OCI-LY7 (cell line): Measurements from ENCODE around the gene GPRC5B. TPM values are rescaled to one million over a fixed set of nuclear protein-coding genes. Genes with fewer than 3 reads are reported as not detected.

Experiments used
- BruUV-seq: library from RNA; stranded (reverse); fragments of 400-500 nt; replicated peaks from 2 replicates; lab custom pipeline; 2021; lab: Mats Ljungman, UMichigan
- CTCF ChIA-PET: fragments of 300-600 bp; sonication (Branson Sonifier 250); formaldehyde crosslinking; loops from one replicate; lab custom pipeline; 2022; ENCODE audit warnings: antibody characterized with exemption; ENCODE audit not compliant: unreplicated experiment; lab: Charles Lee
- POLR2A ChIA-PET: fragments of 300-600 bp; sonication (Branson Sonifier 250); formaldehyde crosslinking; loops from one replicate; lab custom pipeline; 2022; ENCODE audit warnings: antibody characterized with exemption; lab: Charles Lee
- DNase-seq: peaks from one replicate; pipeline ENCODE4 v3.0.0-alpha.2; 2015; ENCODE audit warnings: low spot score
- H2AFZ ChIP-seq: fragments of 200-600 bp; sonication (generic), shearing (Covaris generic); 2 replicates; pipeline ENCODE4 v1.6.1; 2014; ENCODE audit warnings: mild to moderate bottlenecking, antibody characterized with exemption, low read length, moderate library complexity
- H3K27ac ChIP-seq: fragments of 200-600 bp; sonication (generic); 2 replicates; pipeline ENCODE4 v1.5.1; 2014; ENCODE audit warnings: mixed run types, low read depth, mild to moderate bottlenecking, moderate library complexity, low read length, inconsistent platforms; ENCODE audit not compliant: poor library complexity, severe bottlenecking
- H3K36me3 ChIP-seq: fragments of 200-600 bp; sonication (generic); 2 replicates; pipeline ENCODE4 v1.6.1; 2014; ENCODE audit warnings: mild to moderate bottlenecking, antibody characterized with exemption, low read length, moderate library complexity, mixed read lengths; ENCODE audit not compliant: insufficient read depth
- H3K4me1 ChIP-seq: fragments of 200-600 bp; sonication (generic); 2 replicates; pipeline ENCODE4 v1.5.1; 2014; ENCODE audit warnings: mild to moderate bottlenecking, low read length; ENCODE audit not compliant: insufficient read depth, poor library complexity, severe bottlenecking
- H3K4me2 ChIP-seq: fragments of 200-600 bp; sonication (generic); 2 replicates; pipeline ENCODE4 v1.6.1; 2014; ENCODE audit warnings: mild to moderate bottlenecking, low read length
- H3K4me3 ChIP-seq: fragments of 200-600 bp; sonication (generic); 2 replicates; pipeline ENCODE4 v1.5.1; 2014; ENCODE audit warnings: mild to moderate bottlenecking, low read depth, low read length; ENCODE audit not compliant: poor library complexity, severe bottlenecking
- H3K79me2 ChIP-seq: fragments of 200-600 bp; sonication (generic); 2 replicates; pipeline ENCODE4 v1.6.1; 2016; ENCODE audit warnings: low read depth, mild to moderate bottlenecking, low read length, moderate library complexity, mixed read lengths; ENCODE audit not compliant: insufficient read depth
- H3K9me2 ChIP-seq: fragments of 200-600 bp; sonication (generic); 2 replicates; pipeline ENCODE4 v1.6.1; 2016; ENCODE audit warnings: mild to moderate bottlenecking, low read length, mixed read lengths; ENCODE audit not compliant: insufficient read depth
- H3K9me3 ChIP-seq: fragments of 200-600 bp; sonication (generic); 2 replicates; pipeline ENCODE4 v1.6.1; 2014; ENCODE audit warnings: mild to moderate bottlenecking, mixed run types, low read length, mixed read lengths
- H4K20me1 ChIP-seq: fragments of 200-600 bp; sonication (generic); 2 replicates; pipeline ENCODE4 v1.6.1; 2014; ENCODE audit warnings: mild to moderate bottlenecking, antibody characterized with exemption, low read length, moderate library complexity, mixed read lengths; ENCODE audit not compliant: insufficient read depth
- CTCF ChIP-seq: fragments of 200-600 bp; sonication (generic); conservative IDR thresholded peaks from 2 replicates; pipeline ENCODE4 v1.5.1; 2014; ENCODE audit warnings: mild to moderate bottlenecking, antibody characterized with exemption, low read length, moderate library complexity, mixed read lengths
- EZH2phosphoT487 ChIP-seq: fragments of 200-600 bp; sonication (generic); IDR thresholded peaks from 2 replicates; pipeline ENCODE4 v1.6.1; 2018; ENCODE audit warnings: low read depth, borderline replicate concordance, mild to moderate bottlenecking, mixed run types, antibody characterized with exemption, low read length, moderate library complexity, mixed read lengths
- intact Hi-C: fragments of 100-400 bp; cut with micrococcal nuclease; formaldehyde crosslinking; loops from one replicate; pipeline ENCODE4 v1.10.0; 2022; ENCODE audit not compliant: unreplicated experiment
- total RNA-seq, 2 experiments: library from RNA; depleted of rRNA in 1 of 2; stranded (reverse); fragments of >200 nt in 1 of 2; shearing (Covaris generic) in 1 of 2; gene quantifications; 2 replicates each; pipeline ENCODE4 v1.2.3, GENCODE V29; 2014 to 2022

Gene GPRC5B
- total RNA-seq, 2 experiments from 2014 or later, result not detected

DNA sequence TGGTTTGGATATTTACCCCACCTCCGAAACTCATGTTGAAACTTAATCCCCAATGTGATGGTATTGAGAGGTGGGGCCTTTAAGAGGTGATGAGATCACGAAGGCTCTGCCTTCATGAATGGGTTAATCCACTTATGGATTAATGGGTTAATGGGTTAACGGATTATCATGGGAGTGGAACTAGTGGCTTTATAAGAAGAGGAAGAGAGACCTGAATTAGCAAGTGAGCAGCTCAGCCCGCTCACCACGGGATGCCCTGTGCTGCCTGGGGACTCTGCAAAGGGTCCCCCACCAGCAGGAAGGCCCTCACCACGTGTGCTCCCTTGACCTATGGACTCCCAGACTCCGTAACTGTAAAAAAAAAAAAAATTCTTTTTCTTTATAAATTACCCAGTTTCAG is 16.5 kb upstream of the GPRC5B start:
- H3K4me3 ChIP-seq, result no peak overlapping the region
- H3K36me3 ChIP-seq, result no peaks in the 10 kb centered on the region
- no TSS peak for BruUV-seq
- H3K4me1 ChIP-seq, result no peaks in the 10 kb centered on the region
- H3K9me2 ChIP-seq, result no peaks in the 10 kb centered on the region
- ChIA-PET CTCF (no interaction called here), POLR2A (no interaction called here)
- no peaks in the 10 kb centered on the region for H3K9me3 ChIP-seq
- no peak for DNase-seq
- H2AFZ ChIP-seq, result no peak overlapping the region
- intact Hi-C loops, result no loop called here
- no peaks in the 10 kb centered on the region for H3K79me2 ChIP-seq
- H3K4me2 ChIP-seq, result no peak overlapping the region
- no peaks in the 10 kb centered on the region for H4K20me1 ChIP-seq
- TF ChIP-seq EZH2phosphoT487, result no peak
- TF ChIP-seq CTCF, result no peak
- H3K27ac ChIP-seq, result no peak overlapping the region

GRCh38 chr16:19899605-19899955 is 14.9 kb upstream of the GPRC5B start:
- TF ChIP-seq CTCF, result peak; percentile 16; the same call in 1 of the 2 replicates
- TF ChIP-seq EZH2phosphoT487, result no peak
- ChIA-PET CTCF (interaction anchor here (0.6 kb wide), 1 partner anchor 44 kb away, joined by 4 read pairs; no protein-coding TSS in a partner anchor), POLR2A (no interaction called here)
- BruUV-seq, result no TSS peak
- H3K9me3 ChIP-seq, result no peaks in the 10 kb centered on the region
- no peaks in the 10 kb centered on the region for H3K9me2 ChIP-seq
- H3K4me2 ChIP-seq, result no peak overlapping the region
- no peaks in the 10 kb centered on the region for H3K79me2 ChIP-seq
- H3K36me3 ChIP-seq, result no peaks in the 10 kb centered on the region
- no peaks in the 10 kb centered on the region for H3K4me1 ChIP-seq
- no peaks in the 10 kb centered on the region for H4K20me1 ChIP-seq
- H3K27ac ChIP-seq, result no peak overlapping the region
- no peak overlapping the region for H2AFZ ChIP-seq
- DNase-seq, result no peak
- intact Hi-C loops, result no loop called here
- no peak overlapping the region for H3K4me3 ChIP-seq

- Histone ChIP-seq H3K27ac (no peak overlapping the region), H3K9me2 (no peaks in the 10 kb centered on the region), H3K4me1 (no peaks in the 10 kb centered on the region), H3K4me3 (no peak overlapping the region), H3K4me2 (no peak overlapping the region), H3K9me3 (no peaks in the 10 kb centered on the region), H2AFZ (no peak overlapping the region), H3K36me3 (no peaks in the 10 kb centered on the region), H4K20me1 (no peaks in the 10 kb centered on the region), H3K79me2 (no peaks in the 10 kb centered on the region)
- BruUV-seq, result no TSS peak
- intact Hi-C loops, result no loop called here
- DNase-seq, result peak; percentile 45
- ChIA-PET CTCF (interaction anchor here (0.6 kb wide), 1 partner anchor 43 kb away, joined by 4 read pairs; no protein-coding TSS in a partner anchor), POLR2A (no interaction called here)
- TF ChIP-seq EZH2phosphoT487, result no peak
- peak; percentile 82 for TF ChIP-seq CTCF
Observed at GRCh38 chr16:19898924-19899604, 14.4 kb upstream of the GPRC5B start.
